ENCODE measurements around the gene RASL11B.

DNA sequence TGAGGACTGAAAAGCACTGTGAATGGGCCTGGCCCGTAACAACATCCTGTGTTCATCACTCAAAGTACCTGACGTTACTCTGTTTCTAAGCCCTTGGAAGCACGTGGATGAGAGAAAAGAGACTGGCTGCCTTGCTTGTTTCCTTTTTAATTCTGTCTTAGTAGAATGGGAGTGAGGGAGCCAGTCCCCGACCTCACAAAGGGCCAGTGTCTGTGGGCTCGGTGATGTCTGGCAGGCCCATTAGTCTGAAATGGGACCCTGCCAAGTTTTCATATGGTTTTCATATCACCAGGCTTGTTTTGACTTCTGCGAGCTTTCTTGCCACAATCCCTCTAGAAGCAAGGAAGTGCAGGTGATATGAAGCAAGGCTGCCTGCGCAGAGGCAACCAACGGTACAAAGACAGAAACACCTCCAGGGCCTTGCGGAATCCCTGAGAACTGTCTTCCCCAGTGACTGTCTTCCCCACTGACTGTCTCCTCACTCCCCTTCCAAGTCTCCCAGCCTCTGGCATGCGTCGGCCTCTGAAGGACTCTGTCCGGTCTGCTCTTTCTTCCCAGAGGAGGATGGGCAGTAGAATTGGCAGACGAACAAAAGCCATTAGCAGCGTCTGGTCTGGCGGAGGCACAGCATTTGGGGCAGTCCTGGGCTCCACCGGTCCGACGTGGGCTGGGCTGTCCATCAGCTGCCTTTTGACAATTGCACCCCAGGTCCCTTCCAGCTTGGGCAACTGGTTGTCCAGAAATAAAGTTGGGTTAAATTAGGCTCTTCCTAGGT lies 20.2 kb upstream of the RASL11B start:
- TF ChIP-seq FOXM1 (IDR thresholded peaks at IDR 0.05; ENCODE audit: borderline replicate concordance) (no peak), ZNF384 (IDR thresholded peaks at IDR 0.05) (no peak), FOXK2 (IDR thresholded peaks at IDR 0.05) (no peak), ARNT (IDR thresholded peaks at IDR 0.05) (no peak), SP1 (IDR thresholded peaks at IDR 0.05) (no peak), FOXA1 (IDR thresholded peaks at IDR 0.05) (no peak), HDGF (IDR thresholded peaks at IDR 0.05; ENCODE audit: borderline replicate concordance) (no peak)
